Ishikawa (cell line): ENCODE results near the gene L3MBTL1.

Source experiments
- CEBPB ChIP-seq: IDR thresholded peaks from 2 replicates; pipeline ENCODE4 v1.6.1; 2012
- CREB1 ChIP-seq: IDR thresholded peaks from 2 replicates; pipeline ENCODE4 v1.6.1; 2012; ENCODE audit warnings: low read depth
- EGR1 ChIP-seq: IDR thresholded peaks from 2 replicates; pipeline ENCODE4 v1.6.1; 2012
- EP300 ChIP-seq: IDR thresholded peaks from 2 replicates; pipeline ENCODE4 v1.6.1; 2012; ENCODE audit warnings: borderline replicate concordance
- FOXM1 ChIP-seq: IDR thresholded peaks from 2 replicates; pipeline ENCODE4 v1.6.1; 2012; ENCODE audit warnings: low read depth, borderline replicate concordance
- NFIC ChIP-seq: IDR thresholded peaks from 2 replicates; pipeline ENCODE4 v1.6.1; 2012
- RAD21 ChIP-seq: IDR thresholded peaks from 2 replicates; pipeline ENCODE4 v1.6.1; 2012; ENCODE audit warnings: low read depth
- TAF1 ChIP-seq: IDR thresholded peaks from 2 replicates; pipeline ENCODE4 v1.6.1; 2012; ENCODE audit warnings: low read depth, mild to moderate bottlenecking
- TCF12 ChIP-seq: IDR thresholded peaks from 2 replicates; pipeline ENCODE4 v1.6.1; 2012; ENCODE audit warnings: low read depth
- TEAD4 ChIP-seq: IDR thresholded peaks from 2 replicates; pipeline ENCODE4 v1.6.1; 2012
- YY1 ChIP-seq: IDR thresholded peaks from 2 replicates; pipeline ENCODE4 v1.6.1; 2012; ENCODE audit warnings: low read depth
- ZBTB7A ChIP-seq: IDR thresholded peaks from 2 replicates; pipeline ENCODE4 v1.6.1; 2012; ENCODE audit warnings: low read depth
- TF ChIP-seq, protein P1 (sequence below): IDR thresholded peaks from 2 replicates; pipeline ENCODE4 v1.6.1; 2012
- TF ChIP-seq, protein P2 (sequence below): IDR thresholded peaks from 2 replicates; pipeline ENCODE4 v1.6.1; 2012
- TF ChIP-seq, protein P3 (sequence below): IDR thresholded peaks from 2 replicates; pipeline ENCODE4 v1.6.1; 2012; ENCODE audit warnings: low read depth, mild to moderate bottlenecking

The L3MBTL1 gene

DNA sequence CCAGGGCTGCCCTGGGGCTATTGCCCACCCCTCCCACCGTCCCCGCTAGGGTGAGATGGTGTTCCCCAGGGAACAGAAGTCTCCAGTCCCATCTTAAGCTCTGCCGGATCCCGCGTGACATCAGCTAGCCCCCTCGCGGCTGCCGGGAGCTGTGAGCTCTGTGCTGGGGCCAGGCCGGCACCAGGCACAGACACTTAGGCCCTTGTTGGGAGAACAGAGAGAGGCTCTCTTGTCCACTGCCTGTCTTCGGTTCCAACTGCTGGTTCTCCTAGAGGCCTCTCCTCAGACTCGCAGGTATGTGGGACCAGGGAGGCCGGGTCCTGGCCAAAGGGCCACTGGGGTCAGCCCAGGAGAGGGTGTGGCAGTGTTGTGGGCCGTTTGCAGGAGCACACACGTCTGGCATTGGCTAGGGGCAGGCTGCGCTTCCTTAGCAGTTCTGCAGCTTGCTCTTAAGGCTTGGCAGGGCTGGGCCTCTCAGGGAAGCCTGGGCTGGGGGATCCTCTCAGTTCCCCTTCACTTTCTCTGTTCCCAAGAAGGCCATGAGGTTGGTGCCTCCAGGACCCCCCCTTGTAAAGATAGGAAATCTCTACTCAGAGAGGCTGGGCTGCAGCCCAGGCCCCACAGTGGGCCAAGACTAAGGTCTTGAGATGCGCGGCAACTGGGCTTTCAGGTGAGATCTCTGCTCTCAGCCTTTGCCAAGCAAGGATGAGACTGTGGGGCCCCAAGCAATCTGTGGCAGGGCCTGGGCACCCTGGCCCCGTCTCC lies 57.7 kb downstream of the L3MBTL1 start:
- TF ChIP-seq TCF12 (no peak), CREB1 (no peak), EP300 (no peak)
- TF ChIP-seq, protein P1, sequence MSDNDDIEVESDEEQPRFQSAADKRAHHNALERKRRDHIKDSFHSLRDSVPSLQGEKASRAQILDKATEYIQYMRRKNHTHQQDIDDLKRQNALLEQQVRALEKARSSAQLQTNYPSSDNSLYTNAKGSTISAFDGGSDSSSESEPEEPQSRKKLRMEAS: no peak

DNA sequence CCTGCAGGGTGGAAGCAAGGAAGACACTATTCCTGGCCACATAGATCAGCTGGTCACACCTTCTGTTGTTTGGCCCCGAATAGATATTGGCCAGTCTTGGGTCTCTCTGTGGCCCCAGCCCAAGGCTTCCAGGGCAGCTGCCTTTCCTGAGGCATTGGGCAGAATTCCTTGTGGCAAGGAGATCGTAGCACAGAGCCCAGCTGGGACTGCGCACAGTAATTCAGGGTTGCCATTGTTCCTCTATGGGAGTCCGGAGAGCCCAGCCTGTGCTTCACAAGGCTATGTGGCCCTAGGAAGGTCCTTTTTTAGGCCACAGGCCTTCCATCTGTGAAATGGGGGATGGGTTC lies 58.2 kb downstream of the L3MBTL1 start:
- TF ChIP-seq EGR1 (no peak), CEBPB (no peak), TCF12 (no peak), EP300 (no peak)
- TF ChIP-seq, protein P2, sequence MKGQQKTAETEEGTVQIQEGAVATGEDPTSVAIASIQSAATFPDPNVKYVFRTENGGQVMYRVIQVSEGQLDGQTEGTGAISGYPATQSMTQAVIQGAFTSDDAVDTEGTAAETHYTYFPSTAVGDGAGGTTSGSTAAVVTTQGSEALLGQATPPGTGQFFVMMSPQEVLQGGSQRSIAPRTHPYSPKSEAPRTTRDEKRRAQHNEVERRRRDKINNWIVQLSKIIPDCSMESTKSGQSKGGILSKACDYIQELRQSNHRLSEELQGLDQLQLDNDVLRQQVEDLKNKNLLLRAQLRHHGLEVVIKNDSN: no peak

DNA sequence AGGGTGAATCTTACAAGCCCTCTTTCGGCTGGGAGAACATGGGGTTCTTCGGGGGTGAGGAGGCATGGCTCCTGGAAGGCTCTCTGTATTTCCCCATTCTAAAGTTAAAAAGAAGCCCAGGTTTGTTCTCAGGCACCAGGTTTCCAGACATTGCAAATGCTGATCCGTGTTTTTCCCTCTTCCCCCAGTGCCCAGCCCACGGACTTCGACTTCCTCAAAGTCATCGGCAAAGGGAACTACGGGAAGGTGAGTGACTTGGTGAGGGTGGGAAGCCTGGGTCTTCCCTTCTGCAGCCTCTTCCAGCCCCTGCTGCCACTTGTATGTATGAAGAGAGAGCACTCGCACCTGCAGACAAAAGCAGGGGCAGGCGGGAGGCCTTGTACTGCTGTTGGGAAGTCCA lies 60.0 kb downstream of the L3MBTL1 start:
- TF ChIP-seq YY1 (no peak), RAD21 (no peak), EGR1 (no peak), FOXM1 (no peak), TAF1 (no peak), CEBPB (no peak), TEAD4 (no peak), ZBTB7A (no peak), EP300 (no peak), NFIC (no peak), CREB1 (no peak), TCF12 (no peak)
- TF ChIP-seq, protein P2: no peak
- TF ChIP-seq, protein P1: no peak
- TF ChIP-seq, protein P3, sequence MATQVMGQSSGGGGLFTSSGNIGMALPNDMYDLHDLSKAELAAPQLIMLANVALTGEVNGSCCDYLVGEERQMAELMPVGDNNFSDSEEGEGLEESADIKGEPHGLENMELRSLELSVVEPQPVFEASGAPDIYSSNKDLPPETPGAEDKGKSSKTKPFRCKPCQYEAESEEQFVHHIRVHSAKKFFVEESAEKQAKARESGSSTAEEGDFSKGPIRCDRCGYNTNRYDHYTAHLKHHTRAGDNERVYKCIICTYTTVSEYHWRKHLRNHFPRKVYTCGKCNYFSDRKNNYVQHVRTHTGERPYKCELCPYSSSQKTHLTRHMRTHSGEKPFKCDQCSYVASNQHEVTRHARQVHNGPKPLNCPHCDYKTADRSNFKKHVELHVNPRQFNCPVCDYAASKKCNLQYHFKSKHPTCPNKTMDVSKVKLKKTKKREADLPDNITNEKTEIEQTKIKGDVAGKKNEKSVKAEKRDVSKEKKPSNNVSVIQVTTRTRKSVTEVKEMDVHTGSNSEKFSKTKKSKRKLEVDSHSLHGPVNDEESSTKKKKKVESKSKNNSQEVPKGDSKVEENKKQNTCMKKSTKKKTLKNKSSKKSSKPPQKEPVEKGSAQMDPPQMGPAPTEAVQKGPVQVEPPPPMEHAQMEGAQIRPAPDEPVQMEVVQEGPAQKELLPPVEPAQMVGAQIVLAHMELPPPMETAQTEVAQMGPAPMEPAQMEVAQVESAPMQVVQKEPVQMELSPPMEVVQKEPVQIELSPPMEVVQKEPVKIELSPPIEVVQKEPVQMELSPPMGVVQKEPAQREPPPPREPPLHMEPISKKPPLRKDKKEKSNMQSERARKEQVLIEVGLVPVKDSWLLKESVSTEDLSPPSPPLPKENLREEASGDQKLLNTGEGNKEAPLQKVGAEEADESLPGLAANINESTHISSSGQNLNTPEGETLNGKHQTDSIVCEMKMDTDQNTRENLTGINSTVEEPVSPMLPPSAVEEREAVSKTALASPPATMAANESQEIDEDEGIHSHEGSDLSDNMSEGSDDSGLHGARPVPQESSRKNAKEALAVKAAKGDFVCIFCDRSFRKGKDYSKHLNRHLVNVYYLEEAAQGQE: no peak

DNA sequence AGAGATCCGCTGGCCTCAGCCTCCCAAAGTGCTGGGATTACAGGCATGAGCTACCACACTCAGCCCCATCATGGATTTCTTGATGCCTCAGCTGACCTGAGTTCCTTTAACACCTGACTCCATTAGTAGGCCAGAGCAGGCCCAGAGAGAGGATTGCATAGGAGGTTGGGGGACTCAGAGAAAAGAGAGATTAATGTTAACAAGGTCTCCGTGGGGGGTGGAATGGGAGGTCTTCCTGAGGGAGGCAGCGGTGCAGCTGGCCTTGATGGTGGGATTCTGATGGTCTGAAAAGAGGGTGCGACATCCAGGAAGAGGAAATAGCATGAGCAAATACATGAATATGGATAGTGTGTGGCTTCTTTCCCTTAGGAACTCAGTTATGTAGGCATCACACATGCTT lies 61.2 kb downstream of the L3MBTL1 start:
- TF ChIP-seq RAD21: no peak
- no peak for TF ChIP-seq ZBTB7A
- no peak for TF ChIP-seq TCF12

DNA sequence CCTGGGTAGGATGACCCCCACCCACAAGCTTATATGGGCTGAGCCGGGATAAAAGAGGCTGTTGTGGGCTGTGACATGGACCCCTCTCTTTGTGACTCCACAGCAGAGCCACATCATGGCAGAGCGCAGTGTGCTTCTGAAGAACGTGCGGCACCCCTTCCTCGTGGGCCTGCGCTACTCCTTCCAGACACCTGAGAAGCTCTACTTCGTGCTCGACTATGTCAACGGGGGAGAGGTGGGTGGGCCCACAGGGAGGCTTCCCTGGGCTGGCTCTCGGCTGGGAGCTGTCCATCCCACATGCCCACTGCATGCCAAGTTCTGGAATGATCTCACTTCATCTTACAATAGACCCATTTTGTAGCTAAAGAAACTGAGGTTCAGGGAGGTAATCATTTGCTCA lies 61.8 kb downstream of the L3MBTL1 start:
- TF ChIP-seq CEBPB: no peak

DNA sequence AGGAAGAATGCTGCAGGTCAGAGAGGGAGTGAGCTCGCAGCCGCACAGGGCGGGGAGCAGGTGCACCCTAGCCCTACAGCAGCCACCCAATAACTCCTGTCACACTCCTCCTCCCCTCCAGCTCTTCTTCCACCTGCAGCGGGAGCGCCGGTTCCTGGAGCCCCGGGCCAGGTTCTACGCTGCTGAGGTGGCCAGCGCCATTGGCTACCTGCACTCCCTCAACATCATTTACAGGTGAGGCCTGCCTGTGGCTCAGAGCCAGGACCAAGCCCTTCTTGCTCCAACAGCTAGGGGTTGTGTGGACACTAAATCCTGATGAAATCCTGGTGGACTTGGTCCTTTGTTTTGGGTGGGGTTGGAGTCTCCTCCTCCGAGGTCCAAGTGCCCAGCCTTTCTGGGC lies 63.0 kb downstream of the L3MBTL1 start:
- TF ChIP-seq, protein P1: no peak
- TF ChIP-seq RAD21 (no peak), YY1 (no peak), CEBPB (no peak), TAF1 (no peak), EGR1 (no peak), EP300 (no peak), TEAD4 (no peak), ZBTB7A (no peak)
- TF ChIP-seq, protein P2: no peak
- TF ChIP-seq, protein P3: no peak
